ENCODE results near the gene OPHN1.

OPHN1 gene

GRCh38 chrX:68048774-68049173 lies 384.5 kb downstream of the OPHN1 start:
- no peak for DNase-seq

- no peak for DNase-seq
These were observed 388.2 kb downstream of the OPHN1 start for GRCh38 chrX:68045008-68045577.

- DNase-seq, result no peak
These were observed 389.4 kb downstream of the OPHN1 start for GRCh38 chrX:68043713-68044438.

- DNase-seq, result no peak
These were observed 392.2 kb downstream of the OPHN1 start for GRCh38 chrX:68041110-68041509.

GRCh38 chrX:68018248-68019203 lies 414.8 kb downstream of the OPHN1 start:
- DNase-seq, result no peak

GRCh38 chrX:67998540-67998939 lies 434.8 kb downstream of the OPHN1 start:
- DNase-seq, result no peak
